COLO829 (cell line): ENCODE results near the gene PON2.
"Not testable (repeated sequence)": the region's sequence is repeated elsewhere in the genome, so short reads cannot be mapped to it uniquely, and the experiment has no call there.

ENCODE experiments used
- DNase-seq: peaks from one replicate; pipeline ENCODE4 v3.0.0; 2012; ENCODE audit warnings: low spot score

The PON2 gene

DNA sequence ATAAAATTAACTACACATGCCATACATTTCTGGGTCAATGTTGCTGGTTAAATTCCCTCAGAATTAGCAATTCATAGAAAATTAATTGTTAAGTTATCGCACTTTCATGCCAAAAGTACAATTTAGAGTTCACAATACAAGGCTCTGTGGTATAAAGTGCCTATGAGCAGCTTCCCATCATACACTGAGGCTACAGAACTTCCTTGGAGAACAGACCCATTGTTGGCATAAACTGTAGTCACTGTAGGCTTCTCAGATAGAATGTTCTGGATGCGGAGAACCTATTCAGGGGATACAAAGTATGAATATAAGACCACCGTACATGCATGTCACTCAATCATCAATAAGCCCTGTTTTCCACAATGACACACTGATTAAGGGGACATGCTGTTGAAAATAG lies 29.6 kb downstream of the PON2 start:
- DNase-seq, result no peak

DNA sequence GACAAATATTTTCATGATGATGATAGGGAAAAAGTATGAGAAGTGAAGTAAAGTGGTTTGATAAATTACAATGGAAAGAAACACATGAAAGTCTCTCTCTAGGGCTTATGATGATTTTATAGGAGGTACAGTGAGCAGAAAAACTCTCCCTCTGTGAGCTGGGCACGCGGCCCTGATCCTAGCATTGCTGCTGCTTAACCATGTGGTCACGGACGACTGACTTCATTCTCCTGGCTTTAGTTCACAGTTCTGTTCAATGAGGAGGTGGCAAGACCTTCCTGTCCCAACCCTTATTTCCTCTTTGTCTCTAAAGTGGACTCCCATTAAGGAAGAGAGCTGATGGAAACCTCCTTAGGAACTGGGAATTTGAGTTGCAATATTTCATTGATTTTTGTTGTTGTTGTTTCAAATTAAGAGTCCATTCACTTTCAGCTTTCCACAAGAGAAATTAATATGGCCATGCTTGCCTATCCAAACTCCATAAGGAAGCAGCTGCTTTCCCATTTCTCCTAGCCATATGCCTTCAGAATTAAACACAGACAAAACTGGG lies 30.4 kb downstream of the PON2 start:
- DNase-seq, result no peak

DNA sequence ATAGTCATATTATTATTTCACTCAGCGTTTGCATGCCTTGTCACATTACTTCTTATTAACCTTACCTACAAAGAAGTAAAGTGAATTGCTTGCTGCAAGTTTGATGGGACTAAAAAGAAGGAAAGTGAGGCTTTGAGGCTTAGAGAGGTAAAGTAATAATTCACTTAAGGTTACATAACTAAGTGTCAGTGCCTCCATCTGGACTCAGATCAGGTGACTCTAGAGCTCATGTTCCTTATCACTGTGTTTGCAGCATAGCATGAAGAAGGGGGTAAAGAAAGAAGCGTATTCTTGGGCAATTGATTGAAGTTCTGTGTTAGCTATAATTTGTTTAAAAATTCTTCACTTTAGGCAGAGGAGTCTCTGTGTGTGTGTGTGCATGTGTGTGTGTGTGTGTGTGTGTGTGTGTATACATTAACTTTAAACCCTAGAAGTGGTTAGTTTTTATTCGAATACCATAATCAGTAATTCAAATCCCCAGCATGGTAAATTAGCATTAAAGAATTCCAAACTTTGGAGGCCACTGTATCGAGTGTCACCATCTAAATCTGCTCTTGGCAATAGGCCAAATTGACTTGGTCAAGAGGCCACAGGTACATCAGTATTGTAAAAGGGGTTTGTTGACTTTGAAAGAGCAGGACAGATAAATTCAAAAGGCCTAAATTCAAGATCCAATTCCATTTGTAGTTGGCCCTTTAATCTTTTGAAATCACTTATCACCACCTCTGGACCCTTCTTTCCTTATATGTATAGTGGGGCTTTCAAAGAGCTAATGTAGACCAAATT lies 36.5 kb downstream of the PON2 start:
- no peak for DNase-seq

DNA sequence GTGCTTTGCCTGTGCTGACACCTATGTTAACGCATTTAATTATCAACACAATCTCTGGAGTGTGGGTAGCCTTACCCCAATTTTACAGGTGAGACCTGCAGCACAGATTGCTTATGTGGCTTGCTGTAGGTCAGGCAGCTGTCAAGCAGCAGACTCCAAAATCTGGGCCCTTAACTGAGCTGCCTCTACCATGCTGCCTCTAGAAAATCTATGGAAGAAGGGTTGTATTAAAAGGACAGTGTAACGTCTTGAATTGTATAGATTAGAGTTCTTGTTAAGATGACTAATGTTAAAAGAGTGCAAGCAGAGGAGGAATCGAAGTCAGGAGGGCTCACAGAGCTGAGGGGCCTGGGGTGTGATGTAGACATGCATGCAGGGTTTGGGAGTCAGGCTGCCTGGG lies 37.4 kb downstream of the PON2 start:
- DNase-seq, result no peak

DNA sequence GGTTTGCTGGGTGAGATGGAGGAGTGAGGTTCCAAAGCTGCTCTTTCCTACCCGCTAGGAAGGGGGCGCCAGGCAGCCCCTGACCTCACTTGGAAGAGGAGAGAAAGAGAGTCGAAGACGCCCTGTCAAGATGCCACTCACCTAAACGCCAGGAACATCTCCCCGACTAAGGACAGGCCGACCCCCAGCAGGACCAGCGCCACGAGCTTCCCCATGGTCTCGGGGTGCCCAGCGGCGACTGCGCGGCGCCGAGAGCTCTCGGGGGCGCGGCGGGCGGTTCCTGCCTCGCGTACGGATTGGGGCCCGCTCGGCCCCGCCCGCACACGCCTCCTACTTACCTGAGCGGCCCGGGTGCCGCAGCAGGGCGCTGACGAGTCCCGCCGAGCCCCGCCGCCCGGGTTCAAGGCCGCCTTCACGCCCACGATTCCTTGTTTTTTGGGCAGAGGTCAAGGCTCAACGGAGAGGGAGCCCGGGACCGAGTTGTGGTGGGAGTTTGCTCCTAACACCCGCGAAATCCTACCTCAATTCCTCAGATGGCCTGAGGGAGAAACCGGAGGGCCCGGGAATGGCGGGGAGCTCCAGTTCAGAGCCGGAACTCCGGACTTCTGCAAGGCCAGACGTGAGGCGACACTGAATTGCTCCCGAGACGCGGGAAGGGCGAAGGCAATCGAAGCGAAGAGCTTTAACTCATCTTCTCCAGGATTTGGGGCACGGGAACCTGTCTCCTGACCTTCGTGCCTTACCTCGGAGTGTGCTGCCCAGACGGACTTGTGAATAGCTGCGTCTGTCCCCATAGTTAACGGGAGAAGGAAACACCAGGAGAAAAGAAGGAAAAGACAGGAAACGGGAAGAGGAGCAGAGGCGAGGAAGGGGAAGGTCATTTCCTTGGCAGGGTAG lies 38.4 kb downstream of the PON2 start, which contains the start of gene PON3:
TSS of gene PON3 (minus strand) at position 240 of the 897 bp plus-strand sequence. CDS start at position 215, 25 bp downstream.
- DNase-seq, result no peak

DNA sequence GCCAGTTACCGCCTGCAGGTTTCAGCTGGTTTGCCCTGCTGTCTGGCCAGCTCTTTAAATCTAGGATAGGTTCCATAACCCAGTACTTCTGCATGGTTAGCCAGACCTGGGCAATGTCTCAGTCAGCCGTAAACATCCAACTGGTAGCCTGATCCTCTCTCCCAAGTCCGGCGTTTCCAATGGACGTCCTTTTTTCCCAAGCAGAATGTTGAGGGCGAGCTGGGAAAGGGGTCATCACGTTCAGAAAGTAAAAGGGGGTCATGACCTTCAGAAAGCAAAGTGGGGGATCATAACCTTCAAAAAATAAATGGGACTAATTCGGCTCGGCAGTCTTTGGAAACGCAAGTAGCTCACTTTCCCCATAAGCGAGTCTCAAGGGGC lies 39.1 kb downstream of the PON2 start:
- no peak for DNase-seq

DNA sequence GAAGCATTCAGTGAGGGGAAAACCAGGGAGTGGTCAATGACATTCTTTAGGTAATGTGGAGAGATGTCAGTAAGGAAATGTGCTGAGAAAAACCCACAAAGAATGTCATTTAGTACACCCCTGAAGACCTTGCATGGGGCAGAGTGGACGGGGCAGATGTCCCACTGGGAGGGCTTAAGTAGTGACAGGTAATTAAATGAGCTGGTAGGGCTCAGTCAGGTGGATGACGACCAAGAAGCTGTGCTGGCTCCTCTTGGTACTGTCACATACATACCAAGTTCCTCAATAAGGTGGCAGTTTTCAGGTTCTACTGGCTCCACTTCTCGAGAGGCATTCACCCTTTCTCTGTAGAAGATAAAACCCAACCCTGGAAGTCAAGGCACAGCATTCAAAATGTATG lies 40.5 kb downstream of the PON2 start:
- no peak for DNase-seq

DNA sequence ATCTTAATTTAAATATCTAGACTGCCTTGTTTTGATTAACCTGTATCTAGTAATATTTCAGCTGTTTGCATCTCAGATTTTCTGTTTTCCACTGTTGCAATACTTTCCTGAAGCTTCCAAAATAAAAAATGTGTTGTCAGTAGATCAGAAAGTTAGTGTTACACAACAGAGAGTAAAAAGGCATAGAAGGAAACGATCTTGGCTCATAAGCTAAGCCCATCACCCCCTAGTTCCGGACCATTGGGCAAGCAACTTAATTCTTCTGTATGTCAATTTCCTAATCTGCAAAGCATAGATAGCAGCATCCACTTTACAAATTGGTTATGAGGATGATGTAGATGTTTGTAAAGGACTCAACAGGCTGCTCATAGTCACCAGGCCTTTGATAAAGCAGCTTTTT lies 43.1 kb downstream of the PON2 start:
- DNase-seq, result no peak

DNA sequence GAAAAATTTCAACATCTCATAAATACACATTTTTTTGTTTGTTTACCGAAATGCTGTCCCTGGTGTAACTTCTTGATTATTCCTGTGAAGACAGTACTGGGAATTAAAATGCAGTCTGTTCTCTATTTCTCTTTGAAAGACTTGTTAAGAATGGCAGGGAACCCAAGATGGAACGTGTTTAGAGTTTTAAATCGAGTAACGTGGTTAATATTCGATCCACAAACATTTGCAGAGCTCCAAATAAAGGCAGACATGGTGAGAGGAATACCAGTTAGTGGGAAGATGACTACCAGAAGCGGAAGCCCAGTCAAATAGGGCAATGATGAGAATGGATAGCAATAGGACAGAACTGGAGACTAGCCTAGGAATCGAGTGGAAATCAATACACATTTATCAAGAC lies 45.3 kb downstream of the PON2 start:
- no peak for DNase-seq

DNA sequence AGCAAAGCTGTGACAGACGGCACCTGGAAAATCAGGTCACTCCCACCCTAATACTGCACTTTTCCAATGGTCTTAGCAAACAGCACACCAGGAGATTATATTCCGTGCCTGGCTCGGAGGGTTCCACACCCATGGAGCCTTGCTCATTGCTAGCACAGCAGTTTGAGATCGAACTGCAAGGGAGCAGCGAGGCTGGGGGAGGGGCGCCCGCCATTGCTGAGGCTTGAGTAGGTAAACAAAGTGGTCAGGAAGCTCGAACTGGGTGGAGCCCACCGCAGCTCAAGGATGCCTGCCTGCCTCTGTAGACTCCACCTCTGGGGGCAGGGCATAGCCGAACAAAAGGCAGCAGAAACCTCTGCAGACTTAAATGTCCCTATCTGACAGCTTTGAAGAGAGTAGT lies 55.4 kb downstream of the PON2 start:
- DNase-seq, result not testable (repeated sequence)

DNA sequence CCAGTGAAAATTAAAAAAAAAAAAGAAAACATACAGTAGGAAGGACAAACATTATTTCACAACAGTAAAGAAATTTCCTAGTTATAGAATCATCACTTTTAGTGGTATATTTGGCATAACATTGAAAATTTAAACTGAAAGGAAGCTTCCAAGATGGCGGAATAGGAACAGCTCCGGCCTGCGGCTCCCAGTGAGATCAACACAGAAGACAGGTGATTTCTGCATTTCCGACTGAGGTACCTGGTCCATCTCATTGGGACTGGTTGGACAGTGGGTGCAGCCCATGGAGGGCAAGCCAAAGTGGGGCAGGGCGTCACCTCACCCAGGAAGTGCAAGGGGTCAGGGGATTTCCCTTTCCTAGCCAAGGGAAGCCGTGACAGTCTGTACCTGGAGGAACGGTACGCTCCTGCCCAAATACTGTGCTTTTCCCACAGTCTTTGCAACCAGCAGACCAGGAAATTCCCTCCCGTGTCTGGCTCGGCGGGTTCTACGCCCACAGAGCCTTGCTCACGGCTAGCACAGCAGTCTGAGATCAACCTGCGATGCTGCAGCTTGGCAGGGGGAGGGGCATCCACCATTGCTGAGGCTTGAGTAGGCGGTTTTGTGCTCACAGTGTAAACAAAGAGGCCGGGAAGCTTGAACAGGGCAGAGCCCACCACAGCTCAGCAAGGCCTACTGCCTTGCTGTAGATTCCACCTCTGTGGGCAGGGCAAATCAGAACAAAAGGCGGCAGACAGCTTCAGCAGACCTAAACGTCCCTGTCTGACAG lies 58.0 kb downstream of the PON2 start:
- DNase-seq, result no peak

DNA sequence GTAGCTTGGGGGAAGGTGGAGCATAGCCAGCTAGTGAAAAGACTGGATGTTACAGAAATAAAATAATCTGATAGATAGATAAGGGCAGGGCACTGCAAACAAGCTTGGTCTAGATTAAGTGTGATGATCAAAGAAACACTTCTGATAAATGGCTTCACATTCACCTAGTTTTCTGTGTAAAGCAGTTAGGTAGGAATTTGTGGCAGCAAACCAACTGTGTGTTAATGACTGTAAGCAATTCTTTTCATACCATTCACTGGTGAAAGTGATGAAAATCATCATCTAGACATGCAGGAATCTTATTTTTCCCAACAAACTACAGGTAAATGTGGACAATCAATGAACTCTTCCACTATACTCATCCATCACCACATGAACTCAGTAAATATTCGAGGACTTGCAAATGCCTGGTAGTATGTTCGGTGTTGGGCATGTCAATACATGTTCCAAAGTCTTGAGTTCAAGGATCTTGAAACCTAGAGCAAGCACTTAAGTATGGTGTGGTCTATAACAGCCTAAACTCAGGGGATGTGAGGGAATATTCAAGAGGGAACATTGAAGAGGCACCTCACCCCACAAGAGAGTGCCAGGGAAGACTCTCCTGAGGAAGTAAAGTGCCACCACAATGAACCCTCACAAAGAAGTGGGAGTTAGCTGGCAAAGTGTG lies 59.1 kb downstream of the PON2 start:
- no peak for DNase-seq

DNA sequence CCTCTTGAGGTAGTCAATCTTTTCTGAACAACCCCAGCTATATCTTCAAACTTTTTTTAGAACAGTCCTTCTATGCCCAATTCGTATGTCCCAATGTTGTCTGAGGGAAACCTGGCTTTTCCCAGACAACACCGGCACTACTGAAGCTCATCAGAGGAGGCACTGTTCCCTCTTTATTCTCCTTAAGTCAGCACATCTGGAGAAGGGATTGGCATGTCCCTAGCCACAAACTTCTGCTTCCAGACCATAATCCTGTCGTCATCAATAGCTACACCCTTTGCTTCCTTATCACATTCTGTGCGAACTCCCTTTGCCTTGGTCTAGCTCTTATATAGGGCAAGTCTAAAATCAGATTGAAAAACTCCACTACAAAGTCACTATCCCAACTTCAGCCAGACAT lies 61.5 kb downstream of the PON2 start:
- DNase-seq, result no peak

DNA sequence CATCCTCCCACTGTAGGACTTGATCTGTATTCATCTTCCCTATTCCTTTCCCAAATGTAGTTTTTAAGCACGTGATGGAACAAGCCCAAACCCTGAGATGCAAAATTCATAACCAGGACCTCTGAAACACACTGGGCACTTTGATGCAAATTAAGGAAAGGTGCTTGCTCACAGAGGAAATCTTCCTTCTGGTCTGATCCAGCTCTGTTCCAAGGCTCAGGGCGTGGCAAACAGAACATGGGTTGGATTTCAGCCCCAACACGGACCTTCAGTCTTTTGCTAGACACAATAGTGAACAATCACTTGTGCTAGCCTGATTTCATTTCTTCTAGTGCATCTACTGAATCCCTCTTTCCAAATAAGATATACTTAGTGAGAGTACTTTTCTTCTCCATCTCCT lies 66.6 kb downstream of the PON2 start:
- DNase-seq, result no peak

DNA sequence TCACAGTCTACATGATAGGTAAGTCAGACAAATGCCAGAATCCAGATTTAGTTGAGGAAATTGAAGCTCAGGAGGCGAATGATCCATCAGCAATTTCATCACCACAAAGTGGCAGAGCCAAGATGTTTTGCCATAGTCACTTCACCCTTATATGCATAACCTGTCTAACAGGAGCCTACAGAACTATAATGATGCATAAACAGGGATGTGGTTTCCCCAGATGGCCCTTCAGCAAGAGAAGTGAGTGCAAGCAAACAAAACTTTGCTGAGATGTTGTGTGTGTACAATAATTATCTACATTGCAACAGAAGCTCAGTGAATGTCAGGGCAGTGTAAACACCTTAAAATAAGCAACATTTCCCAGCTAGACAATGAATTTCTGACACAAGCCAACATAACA lies 67.2 kb downstream of the PON2 start:
- no peak for DNase-seq

DNA sequence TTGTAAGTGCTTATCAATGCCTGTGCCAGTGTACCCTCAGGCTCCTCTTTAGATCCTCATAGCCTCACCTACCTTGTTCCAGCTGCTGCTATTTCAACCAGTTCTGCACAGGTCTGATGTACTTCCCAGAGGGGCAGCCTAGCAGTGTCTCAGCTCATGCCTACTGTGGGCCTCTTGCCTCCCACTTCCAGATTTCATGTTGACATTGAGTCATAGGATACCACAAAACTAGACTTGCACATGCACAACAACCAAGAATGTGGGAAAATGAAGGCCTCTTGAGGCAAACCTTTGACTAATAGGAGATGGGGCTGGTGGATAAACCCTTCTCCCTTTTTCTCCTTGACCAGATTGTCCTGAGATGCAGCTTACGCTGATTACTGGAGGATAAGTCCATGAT lies 69.7 kb downstream of the PON2 start:
- no peak for DNase-seq

DNA sequence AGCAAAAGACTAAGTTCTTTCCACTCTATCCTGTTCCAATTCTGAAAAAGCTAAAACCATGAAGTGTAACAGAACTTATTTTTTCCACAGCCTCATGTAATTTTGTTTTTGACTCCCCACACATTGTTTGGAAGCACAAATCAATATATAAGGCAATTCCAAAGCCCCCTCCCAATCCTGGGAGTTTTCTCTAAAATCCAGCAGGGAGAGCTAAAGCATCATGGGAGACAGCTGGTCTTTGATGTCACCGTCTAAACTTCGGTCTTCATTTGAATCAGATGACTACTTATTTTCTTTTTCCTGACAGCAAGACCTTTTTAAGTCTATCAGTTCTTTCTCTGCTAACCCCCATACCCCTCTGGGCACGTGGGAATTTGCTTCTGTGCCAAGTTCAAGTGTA lies 77.2 kb downstream of the PON2 start:
- DNase-seq, result no peak
